ENCODE results near the gene MST1.

DNA sequence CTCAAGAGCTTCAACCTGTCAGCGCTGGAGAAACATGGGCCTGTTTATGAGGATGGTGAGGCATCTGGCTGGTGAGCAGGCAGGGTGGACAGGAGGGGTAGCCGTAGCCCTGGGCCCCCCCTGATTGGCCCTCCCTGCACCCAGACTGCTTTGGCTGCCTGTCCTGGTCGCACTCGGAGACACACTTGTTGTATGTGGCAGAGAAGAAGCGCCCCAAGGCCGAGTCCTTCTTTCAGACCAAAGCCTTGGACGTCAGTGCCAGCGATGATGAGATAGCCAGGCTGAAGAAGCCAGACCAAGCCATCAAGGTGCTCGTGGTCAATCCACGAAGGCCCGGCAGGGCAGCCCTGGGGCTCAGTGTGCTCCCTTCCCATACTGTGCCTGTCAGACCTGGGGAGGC lies 13.4 kb downstream of the MST1 start:
- TF ChIP-seq, protein P1, sequence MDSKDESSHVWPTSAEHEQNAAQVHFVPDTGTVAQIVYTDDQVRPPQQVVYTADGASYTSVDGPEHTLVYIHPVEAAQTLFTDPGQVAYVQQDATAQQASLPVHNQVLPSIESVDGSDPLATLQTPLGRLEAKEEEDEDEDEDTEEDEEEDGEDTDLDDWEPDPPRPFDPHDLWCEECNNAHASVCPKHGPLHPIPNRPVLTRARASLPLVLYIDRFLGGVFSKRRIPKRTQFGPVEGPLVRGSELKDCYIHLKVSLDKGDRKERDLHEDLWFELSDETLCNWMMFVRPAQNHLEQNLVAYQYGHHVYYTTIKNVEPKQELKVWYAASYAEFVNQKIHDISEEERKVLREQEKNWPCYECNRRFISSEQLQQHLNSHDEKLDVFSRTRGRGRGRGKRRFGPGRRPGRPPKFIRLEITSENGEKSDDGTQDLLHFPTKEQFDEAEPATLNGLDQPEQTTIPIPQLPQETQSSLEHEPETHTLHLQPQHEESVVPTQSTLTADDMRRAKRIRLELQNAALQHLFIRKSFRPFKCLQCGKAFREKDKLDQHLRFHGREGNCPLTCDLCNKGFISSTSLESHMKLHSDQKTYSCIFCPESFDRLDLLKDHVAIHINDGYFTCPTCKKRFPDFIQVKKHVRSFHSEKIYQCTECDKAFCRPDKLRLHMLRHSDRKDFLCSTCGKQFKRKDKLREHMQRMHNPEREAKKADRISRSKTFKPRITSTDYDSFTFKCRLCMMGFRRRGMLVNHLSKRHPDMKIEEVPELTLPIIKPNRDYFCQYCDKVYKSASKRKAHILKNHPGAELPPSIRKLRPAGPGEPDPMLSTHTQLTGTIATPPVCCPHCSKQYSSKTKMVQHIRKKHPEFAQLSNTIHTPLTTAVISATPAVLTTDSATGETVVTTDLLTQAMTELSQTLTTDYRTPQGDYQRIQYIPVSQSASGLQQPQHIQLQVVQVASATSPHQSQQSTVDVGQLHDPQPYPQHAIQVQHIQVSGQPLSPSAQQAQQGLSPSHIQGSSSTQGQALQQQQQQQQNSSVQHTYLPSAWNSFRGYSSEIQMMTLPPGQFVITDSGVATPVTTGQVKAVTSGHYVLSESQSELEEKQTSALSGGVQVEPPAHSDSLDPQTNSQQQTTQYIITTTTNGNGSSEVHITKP (IDR thresholded peaks at IDR 0.05; ENCODE audit: partially characterized antibody): no peak
- no peak for TF ChIP-seq ZZZ3 (IDR thresholded peaks at IDR 0.05)
- TF ChIP-seq, protein P2, sequence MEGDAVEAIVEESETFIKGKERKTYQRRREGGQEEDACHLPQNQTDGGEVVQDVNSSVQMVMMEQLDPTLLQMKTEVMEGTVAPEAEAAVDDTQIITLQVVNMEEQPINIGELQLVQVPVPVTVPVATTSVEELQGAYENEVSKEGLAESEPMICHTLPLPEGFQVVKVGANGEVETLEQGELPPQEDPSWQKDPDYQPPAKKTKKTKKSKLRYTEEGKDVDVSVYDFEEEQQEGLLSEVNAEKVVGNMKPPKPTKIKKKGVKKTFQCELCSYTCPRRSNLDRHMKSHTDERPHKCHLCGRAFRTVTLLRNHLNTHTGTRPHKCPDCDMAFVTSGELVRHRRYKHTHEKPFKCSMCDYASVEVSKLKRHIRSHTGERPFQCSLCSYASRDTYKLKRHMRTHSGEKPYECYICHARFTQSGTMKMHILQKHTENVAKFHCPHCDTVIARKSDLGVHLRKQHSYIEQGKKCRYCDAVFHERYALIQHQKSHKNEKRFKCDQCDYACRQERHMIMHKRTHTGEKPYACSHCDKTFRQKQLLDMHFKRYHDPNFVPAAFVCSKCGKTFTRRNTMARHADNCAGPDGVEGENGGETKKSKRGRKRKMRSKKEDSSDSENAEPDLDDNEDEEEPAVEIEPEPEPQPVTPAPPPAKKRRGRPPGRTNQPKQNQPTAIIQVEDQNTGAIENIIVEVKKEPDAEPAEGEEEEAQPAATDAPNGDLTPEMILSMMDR (IDR thresholded peaks at IDR 0.05 in 2 of 3, conservative IDR thresholded peaks at IDR 0.05 in 1 of 3; ENCODE audit: insufficient read depth in 2 of 3, low read depth in 1 of 3, low read length in 3 of 3): no peak
- no peak for TF ChIP-seq MXI1 (IDR thresholded peaks at IDR 0.05; ENCODE audit: low read depth, low read length)
- no peak for TF ChIP-seq YY1 (IDR thresholded peaks at IDR 0.05; ENCODE audit: borderline replicate concordance in 1 of 3, control insufficient read depth in 1 of 3, extremely low read depth in 1 of 3, insufficient read depth in 3 of 3, insufficient read length in 1 of 3, insufficient replicate concordance in 2 of 3, low read depth in 1 of 3, low read length in 2 of 3)
- TF ChIP-seq, protein P3, sequence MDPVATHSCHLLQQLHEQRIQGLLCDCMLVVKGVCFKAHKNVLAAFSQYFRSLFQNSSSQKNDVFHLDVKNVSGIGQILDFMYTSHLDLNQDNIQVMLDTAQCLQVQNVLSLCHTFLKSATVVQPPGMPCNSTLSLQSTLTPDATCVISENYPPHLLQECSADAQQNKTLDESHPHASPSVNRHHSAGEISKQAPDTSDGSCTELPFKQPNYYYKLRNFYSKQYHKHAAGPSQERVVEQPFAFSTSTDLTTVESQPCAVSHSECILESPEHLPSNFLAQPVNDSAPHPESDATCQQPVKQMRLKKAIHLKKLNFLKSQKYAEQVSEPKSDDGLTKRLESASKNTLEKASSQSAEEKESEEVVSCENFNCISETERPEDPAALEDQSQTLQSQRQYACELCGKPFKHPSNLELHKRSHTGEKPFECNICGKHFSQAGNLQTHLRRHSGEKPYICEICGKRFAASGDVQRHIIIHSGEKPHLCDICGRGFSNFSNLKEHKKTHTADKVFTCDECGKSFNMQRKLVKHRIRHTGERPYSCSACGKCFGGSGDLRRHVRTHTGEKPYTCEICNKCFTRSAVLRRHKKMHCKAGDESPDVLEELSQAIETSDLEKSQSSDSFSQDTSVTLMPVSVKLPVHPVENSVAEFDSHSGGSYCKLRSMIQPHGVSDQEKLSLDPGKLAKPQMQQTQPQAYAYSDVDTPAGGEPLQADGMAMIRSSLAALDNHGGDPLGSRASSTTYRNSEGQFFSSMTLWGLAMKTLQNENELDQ (CRISPR knock-in tag; IDR thresholded peaks at IDR 0.05; ENCODE audit: borderline replicate concordance): no peak
- TF ChIP-seq, protein P4, sequence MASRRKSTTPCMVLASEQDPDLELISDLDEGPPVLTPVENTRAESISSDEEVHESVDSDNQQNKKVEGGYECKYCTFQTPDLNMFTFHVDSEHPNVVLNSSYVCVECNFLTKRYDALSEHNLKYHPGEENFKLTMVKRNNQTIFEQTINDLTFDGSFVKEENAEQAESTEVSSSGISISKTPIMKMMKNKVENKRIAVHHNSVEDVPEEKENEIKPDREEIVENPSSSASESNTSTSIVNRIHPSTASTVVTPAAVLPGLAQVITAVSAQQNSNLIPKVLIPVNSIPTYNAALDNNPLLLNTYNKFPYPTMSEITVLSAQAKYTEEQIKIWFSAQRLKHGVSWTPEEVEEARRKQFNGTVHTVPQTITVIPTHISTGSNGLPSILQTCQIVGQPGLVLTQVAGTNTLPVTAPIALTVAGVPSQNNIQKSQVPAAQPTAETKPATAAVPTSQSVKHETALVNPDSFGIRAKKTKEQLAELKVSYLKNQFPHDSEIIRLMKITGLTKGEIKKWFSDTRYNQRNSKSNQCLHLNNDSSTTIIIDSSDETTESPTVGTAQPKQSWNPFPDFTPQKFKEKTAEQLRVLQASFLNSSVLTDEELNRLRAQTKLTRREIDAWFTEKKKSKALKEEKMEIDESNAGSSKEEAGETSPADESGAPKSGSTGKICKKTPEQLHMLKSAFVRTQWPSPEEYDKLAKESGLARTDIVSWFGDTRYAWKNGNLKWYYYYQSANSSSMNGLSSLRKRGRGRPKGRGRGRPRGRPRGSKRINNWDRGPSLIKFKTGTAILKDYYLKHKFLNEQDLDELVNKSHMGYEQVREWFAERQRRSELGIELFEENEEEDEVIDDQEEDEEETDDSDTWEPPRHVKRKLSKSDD (conservative IDR thresholded peaks at IDR 0.05; ENCODE audit: low read length): no peak
- TF ChIP-seq MCM2 (IDR thresholded peaks at IDR 0.05; ENCODE audit: low read depth): no peak
- TF ChIP-seq, protein P5, sequence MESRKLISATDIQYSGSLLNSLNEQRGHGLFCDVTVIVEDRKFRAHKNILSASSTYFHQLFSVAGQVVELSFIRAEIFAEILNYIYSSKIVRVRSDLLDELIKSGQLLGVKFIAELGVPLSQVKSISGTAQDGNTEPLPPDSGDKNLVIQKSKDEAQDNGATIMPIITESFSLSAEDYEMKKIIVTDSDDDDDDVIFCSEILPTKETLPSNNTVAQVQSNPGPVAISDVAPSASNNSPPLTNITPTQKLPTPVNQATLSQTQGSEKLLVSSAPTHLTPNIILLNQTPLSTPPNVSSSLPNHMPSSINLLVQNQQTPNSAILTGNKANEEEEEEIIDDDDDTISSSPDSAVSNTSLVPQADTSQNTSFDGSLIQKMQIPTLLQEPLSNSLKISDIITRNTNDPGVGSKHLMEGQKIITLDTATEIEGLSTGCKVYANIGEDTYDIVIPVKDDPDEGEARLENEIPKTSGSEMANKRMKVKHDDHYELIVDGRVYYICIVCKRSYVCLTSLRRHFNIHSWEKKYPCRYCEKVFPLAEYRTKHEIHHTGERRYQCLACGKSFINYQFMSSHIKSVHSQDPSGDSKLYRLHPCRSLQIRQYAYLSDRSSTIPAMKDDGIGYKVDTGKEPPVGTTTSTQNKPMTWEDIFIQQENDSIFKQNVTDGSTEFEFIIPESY (CRISPR knock-in tag; IDR thresholded peaks at IDR 0.05): no peak
- TF ChIP-seq HMG20B (CRISPR knock-in tag; IDR thresholded peaks at IDR 0.05): no peak
- no peak for TF ChIP-seq GABPA (tag; conservative IDR thresholded peaks at IDR 0.05; ENCODE audit: low read depth)
- TF ChIP-seq ARID1B (IDR thresholded peaks at IDR 0.05): no peak
- no peak for TF ChIP-seq POLR2AphosphoS5 (IDR thresholded peaks at IDR 0.05; ENCODE audit: control insufficient read depth, insufficient read depth, low read depth, low read length)
